ENCODE measurements around the gene KIAA1549.
"Not testable (repeated sequence)": the region's sequence is repeated elsewhere in the genome, so short reads cannot be mapped to it uniquely, and the experiment has no call there.

DNA sequence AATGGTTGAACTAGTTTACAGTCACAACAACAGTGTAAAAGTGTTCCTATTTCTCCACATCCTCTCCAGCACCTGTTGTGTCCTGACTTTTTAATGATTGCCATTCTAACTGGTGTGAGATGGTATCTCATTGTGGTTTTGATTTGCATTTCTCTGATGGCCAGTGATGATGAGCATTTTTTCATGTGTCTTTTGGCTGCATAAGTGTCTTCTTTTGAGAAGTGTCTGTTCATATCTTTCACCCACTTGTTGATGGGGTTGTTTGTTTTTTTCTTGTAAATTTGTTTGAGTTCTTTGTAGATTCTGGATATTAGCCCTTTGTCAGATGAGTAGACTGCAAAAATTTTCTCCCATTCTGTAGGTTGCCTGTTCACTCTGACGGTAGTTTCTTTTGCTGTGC is 40.6 kb downstream of the KIAA1549 start:
- TF ChIP-seq, protein P1, sequence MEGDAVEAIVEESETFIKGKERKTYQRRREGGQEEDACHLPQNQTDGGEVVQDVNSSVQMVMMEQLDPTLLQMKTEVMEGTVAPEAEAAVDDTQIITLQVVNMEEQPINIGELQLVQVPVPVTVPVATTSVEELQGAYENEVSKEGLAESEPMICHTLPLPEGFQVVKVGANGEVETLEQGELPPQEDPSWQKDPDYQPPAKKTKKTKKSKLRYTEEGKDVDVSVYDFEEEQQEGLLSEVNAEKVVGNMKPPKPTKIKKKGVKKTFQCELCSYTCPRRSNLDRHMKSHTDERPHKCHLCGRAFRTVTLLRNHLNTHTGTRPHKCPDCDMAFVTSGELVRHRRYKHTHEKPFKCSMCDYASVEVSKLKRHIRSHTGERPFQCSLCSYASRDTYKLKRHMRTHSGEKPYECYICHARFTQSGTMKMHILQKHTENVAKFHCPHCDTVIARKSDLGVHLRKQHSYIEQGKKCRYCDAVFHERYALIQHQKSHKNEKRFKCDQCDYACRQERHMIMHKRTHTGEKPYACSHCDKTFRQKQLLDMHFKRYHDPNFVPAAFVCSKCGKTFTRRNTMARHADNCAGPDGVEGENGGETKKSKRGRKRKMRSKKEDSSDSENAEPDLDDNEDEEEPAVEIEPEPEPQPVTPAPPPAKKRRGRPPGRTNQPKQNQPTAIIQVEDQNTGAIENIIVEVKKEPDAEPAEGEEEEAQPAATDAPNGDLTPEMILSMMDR (IDR thresholded peaks at IDR 0.05) = not testable (repeated sequence)
- TF ChIP-seq POLR2A (IDR thresholded peaks at IDR 0.05) = not testable (repeated sequence)
